Measurements from ENCODE around the gene CFAP58. TPM values are rescaled to one million over a fixed set of nuclear protein-coding genes. Genes with fewer than 3 reads are reported as not detected.

CFAP58 gene
- total and polyA plus RNA-seq, 2 donors (not counting 3 experiments of a cell fraction or from before 2014, with no cell fraction given) = 0.07 to 0.29 TPM

DNA sequence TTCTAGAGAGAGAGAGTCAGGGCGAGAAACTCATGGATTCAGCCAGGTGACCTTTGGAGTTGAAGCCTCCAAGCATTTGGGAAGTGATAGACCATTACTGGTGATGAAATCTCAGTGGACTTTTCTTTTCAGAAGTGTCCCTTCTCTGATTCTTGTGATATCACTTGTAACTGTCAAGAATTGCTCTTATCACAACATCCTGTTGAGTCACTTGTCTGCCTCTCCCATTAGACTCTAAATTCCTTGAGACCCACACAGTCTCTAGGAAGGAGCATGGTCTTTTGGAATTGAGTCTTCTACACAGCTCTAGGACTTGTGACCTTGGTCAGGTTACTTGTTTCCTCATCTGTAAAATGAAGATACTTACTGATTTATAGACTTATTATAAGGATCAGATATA lies 81.0 kb downstream of the CFAP58 start:
- intact Hi-C loops (cut with micrococcal nuclease) = no loop called here
- Histone ChIP-seq H3K4me3 (replicated peaks in 1 of 3; ENCODE audit: insufficient read depth in 1 of 3, low read depth in 1 of 3, low read length in 3 of 3) (no peak overlapping the region), H3K9me1 (replicated peaks; ENCODE audit: control insufficient read depth, extremely low read depth, insufficient read depth, low read length) (no peaks in the 10 kb centered on the region), H3K36me3 (ENCODE audit: control insufficient read depth in 2 of 2, extremely low read depth in 1 of 2, insufficient read depth in 2 of 2, low read length in 2 of 2) (no peaks in the 10 kb centered on the region), H3K4me1 (ENCODE audit: control insufficient read depth, extremely low read depth, insufficient read depth, low read length) (no peaks in the 10 kb centered on the region), H2AFZ (ENCODE audit: low read depth, low read length) (no peak overlapping the region), H3K27ac (ENCODE audit: insufficient read depth, low read depth, low read length) (no peak overlapping the region), H3K9me3 (replicated peaks; ENCODE audit: control insufficient read depth, insufficient read depth, low read length) (no peaks in the 10 kb centered on the region), H3K27me3 (ENCODE audit: control insufficient read depth in 2 of 2, insufficient read depth in 2 of 2, low read length in 2 of 2) (no peaks in the 10 kb centered on the region), H3K79me2 (ENCODE audit: control insufficient read depth, insufficient read depth, low read length) (no peaks in the 10 kb centered on the region), H3K4me2 (ENCODE audit: insufficient read depth, low read length) (no peak overlapping the region), H4K20me1 (replicated peaks; ENCODE audit: control insufficient read depth, extremely low read depth, insufficient read depth, low read length) (no peaks in the 10 kb centered on the region), H3K9ac (replicated peaks; ENCODE audit: extremely low read depth, insufficient read depth, low read length) (no peak overlapping the region)
- DNase-seq (ENCODE audit: low read depth, low spot score) (no peak), FAIRE-seq (no peak)
- POLR2A ChIA-PET = no interaction called here
- no peak for TF ChIP-seq EZH2 (IDR thresholded peaks at IDR 0.05; ENCODE audit: borderline replicate concordance, low read depth, low read length, severe bottlenecking)
- no peak for TF ChIP-seq POLR2AphosphoS5 (IDR thresholded peaks at IDR 0.05; ENCODE audit: insufficient read depth, low read depth, low read length)
- TF ChIP-seq FOS (IDR thresholded peaks at IDR 0.05; ENCODE audit: borderline replicate concordance, insufficient read depth, low read length) = no peak
- no peak for TF ChIP-seq JUN (IDR thresholded peaks at IDR 0.05; ENCODE audit: borderline replicate concordance, insufficient read depth, insufficient read length, low read depth)
- TF ChIP-seq, protein P1, sequence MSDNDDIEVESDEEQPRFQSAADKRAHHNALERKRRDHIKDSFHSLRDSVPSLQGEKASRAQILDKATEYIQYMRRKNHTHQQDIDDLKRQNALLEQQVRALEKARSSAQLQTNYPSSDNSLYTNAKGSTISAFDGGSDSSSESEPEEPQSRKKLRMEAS (IDR thresholded peaks at IDR 0.05; ENCODE audit: insufficient read depth, insufficient read length) = no peak
- TF ChIP-seq, protein P2, sequence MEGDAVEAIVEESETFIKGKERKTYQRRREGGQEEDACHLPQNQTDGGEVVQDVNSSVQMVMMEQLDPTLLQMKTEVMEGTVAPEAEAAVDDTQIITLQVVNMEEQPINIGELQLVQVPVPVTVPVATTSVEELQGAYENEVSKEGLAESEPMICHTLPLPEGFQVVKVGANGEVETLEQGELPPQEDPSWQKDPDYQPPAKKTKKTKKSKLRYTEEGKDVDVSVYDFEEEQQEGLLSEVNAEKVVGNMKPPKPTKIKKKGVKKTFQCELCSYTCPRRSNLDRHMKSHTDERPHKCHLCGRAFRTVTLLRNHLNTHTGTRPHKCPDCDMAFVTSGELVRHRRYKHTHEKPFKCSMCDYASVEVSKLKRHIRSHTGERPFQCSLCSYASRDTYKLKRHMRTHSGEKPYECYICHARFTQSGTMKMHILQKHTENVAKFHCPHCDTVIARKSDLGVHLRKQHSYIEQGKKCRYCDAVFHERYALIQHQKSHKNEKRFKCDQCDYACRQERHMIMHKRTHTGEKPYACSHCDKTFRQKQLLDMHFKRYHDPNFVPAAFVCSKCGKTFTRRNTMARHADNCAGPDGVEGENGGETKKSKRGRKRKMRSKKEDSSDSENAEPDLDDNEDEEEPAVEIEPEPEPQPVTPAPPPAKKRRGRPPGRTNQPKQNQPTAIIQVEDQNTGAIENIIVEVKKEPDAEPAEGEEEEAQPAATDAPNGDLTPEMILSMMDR (IDR thresholded peaks at IDR 0.05; ENCODE audit: extremely low read depth in 1 of 2, insufficient read depth in 1 of 2, low read depth in 1 of 2, low read length in 2 of 2) = no peak
- no peak for TF ChIP-seq GATA2 (IDR thresholded peaks at IDR 0.05; ENCODE audit: insufficient read depth, insufficient read length, low read depth, low read length)
- no peak for TF ChIP-seq MYC (IDR thresholded peaks at IDR 0.05; ENCODE audit: low read depth, low read length)
- no peak for TF ChIP-seq POLR2A (IDR thresholded peaks at IDR 0.05; ENCODE audit: low read depth, low read length)
- CTCF ChIA-PET = no interaction called here
- dilution Hi-C loops (cut with MboI; ENCODE audit: extremely low pct_ligation_motif_present, low sequenced_read_pairs) = no loop called here
- BruUV-seq (replicated peaks) = no TSS peak
